ENCODE data around the gene B4GALNT2.

Gene B4GALNT2

GRCh38 chr17:49214676-49215360 is 82.2 kb downstream of the B4GALNT2 start:
- DNase-seq, result no peak

GRCh38 chr17:49216482-49216881 is 83.9 kb downstream of the B4GALNT2 start:
- no peak for DNase-seq

- no peak for DNase-seq
These were observed 84.5 kb downstream of the B4GALNT2 start for GRCh38 chr17:49216953-49217650.

GRCh38 chr17:49217651-49218413 is 85.3 kb downstream of the B4GALNT2 start:
- no peak for DNase-seq

GRCh38 chr17:49218941-49219913 is 86.7 kb downstream of the B4GALNT2 start:
- no peak for DNase-seq

- DNase-seq, result no peak
These were observed 87.4 kb downstream of the B4GALNT2 start for GRCh38 chr17:49219987-49220386.

GRCh38 chr17:49223168-49223516 is 90.6 kb downstream of the B4GALNT2 start:
- no peak for DNase-seq

GRCh38 chr17:49223517-49224197 is 91.1 kb downstream of the B4GALNT2 start:
- no peak for DNase-seq

- DNase-seq, result no peak
These were observed 91.8 kb downstream of the B4GALNT2 start for GRCh38 chr17:49224198-49224996.

GRCh38 chr17:49224997-49225337 is 92.4 kb downstream of the B4GALNT2 start:
- DNase-seq, result no peak

GRCh38 chr17:49225554-49226236 is 93.1 kb downstream of the B4GALNT2 start:
- no peak for DNase-seq
